Neural cell (in vitro differentiated cells): ENCODE data around the gene CTNNBL1.

Experiments
- CTCF ChIP-seq: fragments of 450-650 bp; IDR thresholded peaks from 2 replicates; pipeline ENCODE4 v1.5.1; 2014; ENCODE audit warnings: antibody characterized with exemption, mild to moderate bottlenecking, moderate library complexity; ENCODE audit not compliant: poor library complexity, severe bottlenecking
- EP300 ChIP-seq: fragments of 450-650 bp; conservative IDR thresholded peaks from 2 replicates; pipeline ENCODE4 v1.6.1; 2014; ENCODE audit warnings: antibody characterized with exemption, mild to moderate bottlenecking, moderate library complexity; ENCODE audit not compliant: poor library complexity, severe bottlenecking
- EZH2 ChIP-seq: fragments of 200-600, 300-800 bp; shearing (Covaris generic), sonication (generic); IDR thresholded peaks from 2 replicates; pipeline ENCODE4 v1.6.1; 2014; ENCODE audit warnings: antibody characterized with exemption, low read length, borderline replicate concordance, mild to moderate bottlenecking; ENCODE audit not compliant: insufficient read depth, poor library complexity, severe bottlenecking
- POLR2AphosphoS5 ChIP-seq: IDR thresholded peaks from 2 replicates; pipeline ENCODE4 v1.6.1; 2012
- REST ChIP-seq: IDR thresholded peaks from 2 replicates; pipeline ENCODE4 v1.6.1; 2012; ENCODE audit warnings: borderline replicate concordance
- TAF1 ChIP-seq: IDR thresholded peaks from 2 replicates; pipeline ENCODE4 v1.6.1; 2012; ENCODE audit warnings: low read depth

- TF ChIP-seq CTCF (no peak), TAF1 (no peak), EP300 (no peak), POLR2AphosphoS5 (no peak), REST (no peak), EZH2 (no peak)
Measured at GRCh38 chr20:37816003-37816402, 122.2 kb downstream of the CTNNBL1 start.
